K562 (cell line): Measurements from ENCODE around the gene USP2. TPM values are rescaled to one million over a fixed set of nuclear protein-coding genes. Genes with fewer than 3 reads are reported as not detected.

Experiments used
- ARID2 ChIP-seq: fragments of 450-650 bp; IDR thresholded peaks from 2 replicates; pipeline ENCODE4 v1.6.1; 2017; ENCODE audit warnings: antibody characterized with exemption, mild to moderate bottlenecking
- ATF4 ChIP-seq: fragments of 450-650 bp; formaldehyde crosslinking; IDR thresholded peaks from 2 replicates; pipeline ENCODE4 v1.4.0; 2022; ENCODE audit warnings: mild to moderate bottlenecking, moderate library complexity
- BACH1 ChIP-seq: fragments of 200-800 bp; sonication (Bioruptor generic); IDR thresholded peaks from 2 replicates; pipeline ENCODE4 v1.6.1; 2016; ENCODE audit warnings: missing genetic modification characterization, missing compliant biosample characterization
- BCLAF1 ChIP-seq, 2 experiments: fragments of 450-650 bp in 1 of 2; IDR thresholded peaks; 2 replicates each; pipeline ENCODE4 v1.6.1; 2011 to 2017; ENCODE audit warnings: low read depth in 2 of 2, antibody characterized with exemption in 1 of 2, borderline replicate concordance in 1 of 2, low read length in 1 of 2, mild to moderate bottlenecking in 1 of 2, mixed read lengths in 1 of 2; ENCODE audit not compliant: control insufficient read depth in 1 of 2
- CCNT2 ChIP-seq: IDR thresholded peaks from 2 replicates; pipeline ENCODE4 v1.6.1; 2011; ENCODE audit warnings: borderline replicate concordance, low read depth, mild to moderate bottlenecking, moderate library complexity, mixed read lengths, low read length; ENCODE audit not compliant: insufficient read length; ENCODE audit errors: extremely low read depth
- EP300 ChIP-seq: IDR thresholded peaks from 2 replicates; pipeline ENCODE4 v1.6.1; 2012; ENCODE audit warnings: low read length, improper control_type of control experiment
- HCFC1 ChIP-seq: IDR thresholded peaks from 2 replicates; pipeline ENCODE4 v1.6.1; 2012; ENCODE audit warnings: low read depth, low read length, improper control_type of control experiment
- HOMEZ ChIP-seq: fragments of 250-450 bp; sonication (Bioruptor Pico); IDR thresholded peaks from 2 replicates; pipeline ENCODE4 v1.4.0; 2020; ENCODE audit warnings: mild to moderate bottlenecking, moderate library complexity
- ILK ChIP-seq: fragments of 450-650 bp; IDR thresholded peaks from 2 replicates; pipeline ENCODE4 v1.6.1; 2016; ENCODE audit warnings: missing genetic modification characterization, low read depth, mild to moderate bottlenecking, missing compliant biosample characterization, moderate library complexity, borderline replicate concordance
- PHB2 ChIP-seq: fragments of 450-650 bp; IDR thresholded peaks from 2 replicates; pipeline ENCODE4 v1.6.1; 2017; ENCODE audit warnings: low read depth
- SAP30 ChIP-seq: fragments of 200-600 bp; sonication (generic); IDR thresholded peaks from 2 replicates; pipeline ENCODE4 v1.6.1; 2012; ENCODE audit warnings: borderline replicate concordance, low read depth, mild to moderate bottlenecking, moderate library complexity, low read length, control low read depth, inconsistent platforms; ENCODE audit not compliant: insufficient read depth, poor library complexity, severe bottlenecking
- SIN3B ChIP-seq: fragments of 450-650 bp; IDR thresholded peaks from 2 replicates; pipeline ENCODE4 v1.6.1; 2017; ENCODE audit warnings: low read depth, mild to moderate bottlenecking, moderate library complexity
- SMAD2 ChIP-seq: fragments of 150-350 bp; IDR thresholded peaks from 2 replicates; pipeline ENCODE4 v1.6.1; 2014; ENCODE audit warnings: low read depth, mild to moderate bottlenecking, low read length
- SMARCE1 ChIP-seq: fragments of 450-650 bp; IDR thresholded peaks from 2 replicates; pipeline ENCODE4 v1.7.1; 2016; ENCODE audit warnings: mild to moderate bottlenecking
- SRSF3 ChIP-seq: fragments of 200-400 bp; formaldehyde crosslinking; IDR thresholded peaks from 2 replicates; pipeline ENCODE4 v1.6.1; 2016; ENCODE audit warnings: mild to moderate bottlenecking, low read length, moderate library complexity; ENCODE audit not compliant: insufficient read depth
- U2AF1 ChIP-seq: fragments of 200-400 bp; formaldehyde crosslinking; optimal IDR thresholded peaks from 2 replicates; pipeline ENCODE3; 2017; ENCODE audit warnings: mild to moderate bottlenecking, low read depth, low read length, moderate library complexity
- ZNF395 ChIP-seq: fragments of 200-800 bp; sonication (Bioruptor generic); IDR thresholded peaks from 2 replicates; pipeline ENCODE4 v1.6.1; 2017; ENCODE audit warnings: missing genetic modification characterization, missing compliant biosample characterization
- ZNF766 ChIP-seq: fragments of 200-800 bp; sonication (Bioruptor generic); conservative IDR thresholded peaks from 2 replicates; pipeline ENCODE4 v1.6.1; 2016; ENCODE audit warnings: missing genetic modification characterization, missing compliant biosample characterization
- ZSCAN32 ChIP-seq: fragments of 450-650 bp; formaldehyde crosslinking; IDR thresholded peaks from 2 replicates; pipeline ENCODE4 v1.4.0; 2020; ENCODE audit warnings: mild to moderate bottlenecking, moderate library complexity
- polyA plus RNA-seq, 8 experiments: library from polyadenylated mRNA; depleted of rRNA in 4 of 8; stranded (reverse) in 5 of 8; unstranded in 3 of 8; fragments of >200 nt; fragmentation: Nextera tagmentation in 2 of 8; fragmentation: Illumina TruSeq in 1 of 8; extraction: Ambion mirVana in 2 of 8; extraction: Trizol in 1 of 8; gene quantifications; 2 replicates each; pipeline versions ENCODE4 v1.2.1 to v1.2.3, GENCODE V29; 2011 to 2014; ENCODE audit warnings: inconsistent platforms in 1 of 8, missing spikeins in 1 of 8
- total RNA-seq, 7 experiments: library from RNA; depleted of rRNA in 6 of 7; stranded (reverse); fragments of >200 nt in 6 of 7; fragmentation: Illumina TruSeq in 2 of 7; extraction: Trizol in 2 of 7; gene quantifications; 2 replicates each; pipeline versions ENCODE4 v1.2.1 to v1.2.3, GENCODE V29; 2011 to 2021; ENCODE audit warnings: low replicate concordance in 1 of 7

USP2 gene
- total and polyA plus RNA-seq, 9 of the 15 experiments (the other 6 are each of a cell fraction or from before 2014, with no cell fraction given), result 2.8 to 16.9 (median 3.9) TPM

GRCh38 chr11:119319700-119320239 is 61.7 kb downstream of the USP2 start (continued):
- TF ChIP-seq BCLAF1 (IDR thresholded peaks at IDR 0.05; ENCODE audit: borderline replicate concordance in 1 of 2, control insufficient read depth in 1 of 2, low read depth in 2 of 2, low read length in 1 of 2) (no peak), ZNF766 (no peak), ZSCAN32 (CRISPR knock-in tag) (no peak), PHB2 (peak; percentile 31; the same call in 1 of the 2 replicates), SIN3B (no peak), CCNT2 (no peak), SRSF3 (no peak), ZNF395 (CRISPR knock-in tag) (no peak), ARID2 (no peak), ATF4 (no peak), SMARCE1 (peak; percentile 52; the same call in 1 of the 2 replicates), SAP30 (no peak), U2AF1 (no peak), EP300 (peak; percentile 71; the same call in 1 of the 2 replicates), SMAD2 (no peak), HOMEZ (CRISPR knock-in tag) (no peak), ILK (no peak), HCFC1 (no peak), BACH1 (tag) (no peak)
